K562 (cell line): ENCODE measurements around the gene GPR42. TPM values are rescaled to one million over a fixed set of nuclear protein-coding genes. Genes with fewer than 3 reads are reported as not detected.

ENCODE experiments used
- ARID2 ChIP-seq: fragments of 450-650 bp; IDR thresholded peaks from 2 replicates; pipeline ENCODE4 v1.6.1; 2017; ENCODE audit warnings: antibody characterized with exemption, mild to moderate bottlenecking
- BHLHE40 ChIP-seq: IDR thresholded peaks from 2 replicates; pipeline ENCODE4 v1.6.1; 2011; ENCODE audit warnings: low read length, improper control_type of control experiment
- CHD1 ChIP-seq: fragments of 200-600 bp; sonication (generic); IDR thresholded peaks from one replicate; pipeline ENCODE4 v1.6.1; 2012; ENCODE audit warnings: mild to moderate bottlenecking, moderate library complexity, low read length, inconsistent platforms
- ESRRB ChIP-seq: fragments of 250-450 bp; sonication (Bioruptor Pico); IDR thresholded peaks from 2 replicates; pipeline ENCODE4 v1.5.0; 2020; ENCODE audit warnings: mild to moderate bottlenecking, moderate library complexity, borderline replicate concordance
- ETV5 ChIP-seq: sonication (generic); formaldehyde crosslinking; IDR thresholded peaks from 2 replicates; pipeline ENCODE4 v1.4.0; 2020; ENCODE audit warnings: low read depth, mild to moderate bottlenecking, missing genetic modification reagents
- FOXJ3 ChIP-seq: sonication (generic); formaldehyde crosslinking; IDR thresholded peaks from 2 replicates; pipeline ENCODE4 v1.4.0; 2020; ENCODE audit warnings: mild to moderate bottlenecking, missing genetic modification reagents
- NFE2 ChIP-seq: IDR thresholded peaks from 2 replicates; pipeline ENCODE4 v1.6.1; 2014; ENCODE audit warnings: antibody characterized with exemption, low read depth
- PHTF2 ChIP-seq: fragments of 250-450 bp; sonication (Bioruptor Pico); IDR thresholded peaks from 2 replicates; pipeline ENCODE4 v1.5.0; 2021; ENCODE audit warnings: mild to moderate bottlenecking
- POLR2B ChIP-seq: fragments of 450-650 bp; IDR thresholded peaks from 2 replicates; pipeline ENCODE4 v1.6.1; 2018; ENCODE audit warnings: low read depth; ENCODE audit not compliant: partially characterized antibody
- SIRT6 ChIP-seq: IDR thresholded peaks from one replicate; pipeline ENCODE4 v1.6.1; 2012; ENCODE audit warnings: low read depth, mild to moderate bottlenecking, control low read depth, inconsistent platforms, low read length, moderate library complexity
- TBL1XR1 ChIP-seq, 2 experiments: IDR thresholded peaks; 2 replicates each; pipeline ENCODE4 v1.6.1; 2012; ENCODE audit warnings: improper control_type of control experiment in 2 of 2, low read length in 2 of 2, mild to moderate bottlenecking in 1 of 2
- THAP7 ChIP-seq: fragments of 250-450 bp; sonication (Bioruptor Pico); IDR thresholded peaks from 2 replicates; pipeline ENCODE4 v1.5.0; 2021
- ZBTB49 ChIP-seq: sonication (generic); formaldehyde crosslinking; IDR thresholded peaks from 2 replicates; pipeline ENCODE4 v1.8.0; 2022; ENCODE audit warnings: missing genetic modification reagents, mild to moderate bottlenecking, borderline replicate concordance
- ZNF407 ChIP-seq: fragments of 450-650 bp; IDR thresholded peaks from 2 replicates; pipeline ENCODE4 v1.6.1; 2016; ENCODE audit warnings: low read depth
- ZNF408 ChIP-seq: fragments of 250-450 bp; sonication (Bioruptor Pico); IDR thresholded peaks from 2 replicates; pipeline ENCODE4 v1.4.0; 2020; ENCODE audit warnings: low read depth, mild to moderate bottlenecking, moderate library complexity
- ZNF644 ChIP-seq: fragments of 200-800 bp; sonication (Bioruptor generic); IDR thresholded peaks from 2 replicates; pipeline ENCODE4 v1.6.1; 2016; ENCODE audit warnings: low read depth, missing genetic modification characterization, missing compliant biosample characterization
- polyA plus RNA-seq, 8 experiments: library from polyadenylated mRNA; depleted of rRNA in 4 of 8; stranded (reverse) in 5 of 8; unstranded in 3 of 8; fragments of >200 nt; fragmentation: Nextera tagmentation in 2 of 8; fragmentation: Illumina TruSeq in 1 of 8; extraction: Ambion mirVana in 2 of 8; extraction: Trizol in 1 of 8; gene quantifications; 2 replicates each; pipeline versions ENCODE4 v1.2.1 to v1.2.3, GENCODE V29; 2011 to 2014; ENCODE audit warnings: inconsistent platforms in 1 of 8, missing spikeins in 1 of 8
- total RNA-seq, 7 experiments: library from RNA; depleted of rRNA in 6 of 7; stranded (reverse); fragments of >200 nt in 6 of 7; fragmentation: Illumina TruSeq in 2 of 7; extraction: Trizol in 2 of 7; gene quantifications; 2 replicates each; pipeline versions ENCODE4 v1.2.1 to v1.2.3, GENCODE V29; 2011 to 2021; ENCODE audit warnings: low replicate concordance in 1 of 7

GPR42 gene
- total and polyA plus RNA-seq, 9 of the 15 experiments (the other 6 are each of a cell fraction or from before 2014, with no cell fraction given): not detected

GRCh38 chr19:35380450-35381124, 9.7 kb downstream of the GPR42 start (continued):
- TF ChIP-seq NFE2 (peak; percentile 42; the same call in 1 of the 2 replicates), BHLHE40 (peak; percentile 33; the same call in 1 of the 2 replicates), ESRRB (no peak), ZNF408 (CRISPR knock-in tag) (no peak), ZNF407 (no peak), ARID2 (no peak), ZNF644 (tag) (peak; percentile 82; the same call in 1 of the 2 replicates), ZBTB49 (CRISPR knock-in tag) (no peak), SIRT6 (no peak), FOXJ3 (CRISPR knock-in tag) (no peak), POLR2B (no peak), CHD1 (no peak), PHTF2 (CRISPR knock-in tag) (no peak), THAP7 (no peak), ETV5 (CRISPR knock-in tag) (no peak), TBL1XR1 (IDR thresholded peaks at IDR 0.05; ENCODE audit: low read length in 2 of 2) (peak; percentile 57 to 93; a peak in 3 of 4 replicates)
